Activated B cell treated with CpG ODN at 0.5 μM for 24 hours (primary cell): ENCODE results near the gene RAB3IP. TPM values are rescaled to one million over a fixed set of nuclear protein-coding genes. Genes with fewer than 3 reads are reported as not detected.

Experiments used
- ATAC-seq: fragments of 200-7000 bp; cut with Tn5 transposase; one replicate; pipeline ENCODE4 v1.10.0; 2021; ENCODE audit warnings: low read depth, mild to moderate bottlenecking, moderate library complexity
- CTCF ChIA-PET: fragments of 350-600 bp; sonication (Branson Sonifier 250); formaldehyde crosslinking; loops from one replicate; lab custom pipeline; 2021; ENCODE audit warnings: antibody characterized with exemption; lab: Charles Lee
- POLR2A ChIA-PET: fragments of 350-600 bp; sonication (Branson Sonifier 250); formaldehyde crosslinking; loops from one replicate; lab custom pipeline; 2021; ENCODE audit warnings: antibody characterized with exemption; lab: Charles Lee
- DNase-seq: peaks from one replicate; pipeline ENCODE4 v3.0.0; 2022
- H3K27ac Mint-ChIP-seq: one replicate; pipeline ENCODE4 v1.8.0; 2020; ENCODE audit warnings: mixed read lengths
- H3K27me3 Mint-ChIP-seq: one replicate; pipeline ENCODE4 v1.8.0; 2021; ENCODE audit warnings: mixed read lengths
- H3K36me3 Mint-ChIP-seq: one replicate; pipeline ENCODE4 v1.8.0; 2021; ENCODE audit warnings: low read depth, mixed read lengths
- H3K4me1 Mint-ChIP-seq: one replicate; pipeline ENCODE4 v1.8.0; 2021; ENCODE audit warnings: mixed read lengths
- H3K4me3 Mint-ChIP-seq: one replicate; pipeline ENCODE4 v1.8.0; 2020; ENCODE audit warnings: mild to moderate bottlenecking, mixed read lengths
- H3K9me3 Mint-ChIP-seq: one replicate; pipeline ENCODE4 v1.8.0; 2020; ENCODE audit warnings: mixed read lengths
- CTCF ChIP-seq: fragments of 200-600 bp; IDR thresholded peaks from one replicate; pipeline ENCODE4 v1.8.0; 2022; ENCODE audit warnings: antibody characterized with exemption, mild to moderate bottlenecking
- intact Hi-C: fragments of 100-400 bp; cut with micrococcal nuclease; formaldehyde crosslinking; loops from one replicate; pipeline ENCODE4 v1.15.1; 2024
- total RNA-seq: library from RNA; stranded (reverse); gene quantifications from 2 replicates; pipeline ENCODE4 v1.2.3, GENCODE V29; 2022

The RAB3IP gene
- total RNA-seq, 1 donor from 2014 or later, result 37.9 TPM

GRCh38 chr12:69712826-69713225 lies 25.8 kb upstream of the RAB3IP start:
- H3K4me1 Mint-ChIP-seq, result no peaks in the 10 kb centered on the region
- no peaks in the 10 kb centered on the region for H3K36me3 Mint-ChIP-seq
- H3K9me3 Mint-ChIP-seq, result no peaks in the 10 kb centered on the region
- H3K27me3 Mint-ChIP-seq, result peaks cover 6% of the 10 kb centered on the region
- intact Hi-C loops, result no loop called here
- DNase-seq (no peak), ATAC-seq (no peak)
- POLR2A ChIA-PET, result no interaction called here
- H3K27ac Mint-ChIP-seq, result no peak overlapping the region
- CTCF ChIA-PET, result no interaction called here
- no peak overlapping the region for H3K4me3 Mint-ChIP-seq
- TF ChIP-seq CTCF, result no peak

GRCh38 chr12:69714542-69714941 lies 24.1 kb upstream of the RAB3IP start:
- intact Hi-C loops, result no loop called here
- ATAC-seq, result no peak
- TF ChIP-seq CTCF, result no peak

GRCh38 chr12:69719336-69720316 lies 19.0 kb upstream of the RAB3IP start:
- Mint-ChIP-seq H3K36me3 (no peaks in the 10 kb centered on the region), H3K27me3 (peaks cover 17% of the 10 kb centered on the region), H3K4me1 (no peaks in the 10 kb centered on the region), H3K27ac (no peak overlapping the region), H3K4me3 (no peak overlapping the region), H3K9me3 (no peaks in the 10 kb centered on the region)
- DNase-seq (no peak), ATAC-seq (no peak)
- ChIA-PET POLR2A (no interaction called here), CTCF (no interaction called here)
- TF ChIP-seq CTCF, result no peak
- intact Hi-C loops, result no loop called here

More at GRCh38 chr12:69714542-69714941, 24.1 kb upstream of the RAB3IP start:
- Mint-ChIP-seq H3K27me3 (peaks cover 6% of the 10 kb centered on the region), H3K4me1 (no peaks in the 10 kb centered on the region), H3K4me3 (no peak overlapping the region), H3K9me3 (no peaks in the 10 kb centered on the region), H3K36me3 (no peaks in the 10 kb centered on the region), H3K27ac (no peak overlapping the region)
- CTCF ChIA-PET, result no interaction called here
- DNase-seq, result no peak
- POLR2A ChIA-PET, result no interaction called here

- no peaks in the 10 kb centered on the region for H3K4me1 Mint-ChIP-seq
- intact Hi-C loops, result no loop called here
- CTCF ChIA-PET, result no interaction called here
- H3K9me3 Mint-ChIP-seq, result no peaks in the 10 kb centered on the region
- no peak overlapping the region for H3K27ac Mint-ChIP-seq
- TF ChIP-seq CTCF, result no peak
- H3K36me3 Mint-ChIP-seq, result no peaks in the 10 kb centered on the region
- ATAC-seq (no peak), DNase-seq (no peak)
- no peak overlapping the region for H3K4me3 Mint-ChIP-seq
- H3K27me3 Mint-ChIP-seq, result peaks cover 19% of the 10 kb centered on the region
- POLR2A ChIA-PET, result no interaction called here
These were observed 17.9 kb upstream of the RAB3IP start for GRCh38 chr12:69720750-69721149.

- ATAC-seq (no peak), DNase-seq (no peak)
- ChIA-PET CTCF (no interaction called here), POLR2A (no interaction called here)
- H3K27ac Mint-ChIP-seq, result no peak overlapping the region
- intact Hi-C loops, result no loop called here
- TF ChIP-seq CTCF, result no peak
- H3K4me1 Mint-ChIP-seq, result no peaks in the 10 kb centered on the region
- H3K27me3 Mint-ChIP-seq, result peaks cover 10% of the 10 kb centered on the region
- H3K36me3 Mint-ChIP-seq, result no peaks in the 10 kb centered on the region
- H3K9me3 Mint-ChIP-seq, result no peaks in the 10 kb centered on the region
- no peak overlapping the region for H3K4me3 Mint-ChIP-seq
These were observed 11.7 kb upstream of the RAB3IP start for GRCh38 chr12:69726922-69727321.
